Hepatocyte (in vitro differentiated cells): Measurements from ENCODE around the gene TPM2.

Experiments used
- CTCF ChIP-seq: fragments of 200-600 bp; sonication (generic); IDR thresholded peaks from 2 replicates; pipeline ENCODE4 v1.5.1; 2016; ENCODE audit warnings: antibody characterized with exemption, mild to moderate bottlenecking; ENCODE audit not compliant: poor library complexity
- EZH2 ChIP-seq: fragments of 200-600 bp; sonication (generic); IDR thresholded peaks from 2 replicates; pipeline ENCODE4 v1.6.1; 2016; ENCODE audit warnings: antibody characterized with exemption, mild to moderate bottlenecking, borderline replicate concordance

DNA sequence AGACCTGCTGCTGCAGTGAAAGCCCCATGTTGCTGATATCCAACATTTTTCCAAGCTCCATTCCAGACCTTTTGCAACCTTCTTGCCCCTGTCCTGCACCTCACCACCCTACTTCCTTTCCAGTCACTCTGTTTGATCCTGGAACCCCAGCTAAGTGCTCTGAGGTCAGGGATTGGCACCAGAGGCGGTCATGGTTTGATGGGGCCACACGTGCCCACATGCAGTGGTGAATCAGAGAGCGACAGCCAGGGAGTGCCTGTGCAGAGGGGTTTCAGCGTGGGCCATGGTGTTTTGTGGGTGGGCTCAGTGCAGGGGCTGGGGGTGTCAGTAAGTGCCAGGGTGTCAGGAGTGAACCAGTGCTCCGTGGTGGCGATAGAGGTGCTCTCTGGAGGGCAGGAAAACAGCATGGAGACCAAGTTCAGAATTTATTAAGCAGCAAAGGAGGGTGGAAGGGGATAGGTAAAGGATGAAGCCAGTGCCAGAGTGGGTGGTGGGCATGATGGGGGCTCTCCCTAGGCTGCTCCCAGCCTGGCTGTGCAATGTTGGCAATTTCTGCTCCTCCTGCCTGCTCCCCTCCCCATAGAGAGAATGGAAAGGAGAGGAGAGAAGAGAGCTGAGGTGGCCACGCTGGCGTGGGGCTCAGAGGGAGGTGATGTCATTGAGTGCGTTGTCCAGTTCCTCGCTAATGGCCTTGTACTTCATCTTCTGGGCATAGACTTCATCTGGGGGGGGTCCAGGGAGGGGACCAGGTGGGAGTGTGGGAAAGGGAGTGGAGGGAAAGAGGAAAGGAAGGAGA is 7.0 kb downstream of the TPM2 start:
- TF ChIP-seq CTCF (no peak), EZH2 (no peak)
